OCI-LY3 (cell line): ENCODE results near the gene ITFG1.

Source experiments
- EZH2phosphoT487 ChIP-seq: fragments of 200-600 bp; shearing (Covaris generic); IDR thresholded peaks from 2 replicates; pipeline ENCODE4 v1.6.1; 2018; ENCODE audit warnings: antibody characterized with exemption, mixed run types, low read depth
- TF ChIP-seq, protein P1 (sequence below): fragments of 200-600, 300-600 bp; sonication (generic); IDR thresholded peaks from 2 replicates; pipeline ENCODE4 v1.5.1; 2014; ENCODE audit warnings: antibody characterized with exemption, low read length, low read depth

DNA sequence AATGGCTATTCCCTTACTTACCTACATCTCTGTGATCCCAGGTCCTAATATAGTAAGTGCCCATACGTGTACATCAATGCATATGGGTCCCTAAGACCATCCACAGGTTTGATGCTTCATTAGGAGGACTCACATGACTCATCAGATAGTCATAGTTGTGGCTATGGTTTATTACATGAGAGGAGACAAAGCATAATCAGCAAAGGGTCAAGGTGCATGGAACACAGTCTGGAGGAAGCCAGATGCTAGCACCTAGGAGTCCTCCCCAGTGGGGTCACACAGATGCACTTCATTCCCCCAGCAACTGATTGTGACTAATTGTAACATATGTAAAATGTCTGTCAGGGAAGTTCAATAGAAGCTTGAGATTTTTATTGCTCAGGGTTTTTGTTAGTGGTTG is 43.1 kb upstream of the ITFG1 start:
- TF ChIP-seq EZH2phosphoT487, result no peak
- TF ChIP-seq, protein P1, sequence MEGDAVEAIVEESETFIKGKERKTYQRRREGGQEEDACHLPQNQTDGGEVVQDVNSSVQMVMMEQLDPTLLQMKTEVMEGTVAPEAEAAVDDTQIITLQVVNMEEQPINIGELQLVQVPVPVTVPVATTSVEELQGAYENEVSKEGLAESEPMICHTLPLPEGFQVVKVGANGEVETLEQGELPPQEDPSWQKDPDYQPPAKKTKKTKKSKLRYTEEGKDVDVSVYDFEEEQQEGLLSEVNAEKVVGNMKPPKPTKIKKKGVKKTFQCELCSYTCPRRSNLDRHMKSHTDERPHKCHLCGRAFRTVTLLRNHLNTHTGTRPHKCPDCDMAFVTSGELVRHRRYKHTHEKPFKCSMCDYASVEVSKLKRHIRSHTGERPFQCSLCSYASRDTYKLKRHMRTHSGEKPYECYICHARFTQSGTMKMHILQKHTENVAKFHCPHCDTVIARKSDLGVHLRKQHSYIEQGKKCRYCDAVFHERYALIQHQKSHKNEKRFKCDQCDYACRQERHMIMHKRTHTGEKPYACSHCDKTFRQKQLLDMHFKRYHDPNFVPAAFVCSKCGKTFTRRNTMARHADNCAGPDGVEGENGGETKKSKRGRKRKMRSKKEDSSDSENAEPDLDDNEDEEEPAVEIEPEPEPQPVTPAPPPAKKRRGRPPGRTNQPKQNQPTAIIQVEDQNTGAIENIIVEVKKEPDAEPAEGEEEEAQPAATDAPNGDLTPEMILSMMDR, result no peak
